GM19025 (cell line): ENCODE results near the gene DLEU7.

Experiments used
- ATAC-seq: cut with Tn5 transposase; IDR thresholded peaks from one replicate; pipeline ENCODE4 v1.9.1; 2021; ENCODE audit warnings: mild to moderate bottlenecking, low read depth, moderate library complexity; ENCODE audit not compliant: unreplicated experiment

DLEU7 gene

GRCh38 chr13:50843257-50844083, at the start of gene DLEU7:
Gene DLEU7, minus strand, starts transcription at chr13:50843692. Its CDS starts 46 bp downstream, at chr13:50843646.
- ATAC-seq: no peak

DNA sequence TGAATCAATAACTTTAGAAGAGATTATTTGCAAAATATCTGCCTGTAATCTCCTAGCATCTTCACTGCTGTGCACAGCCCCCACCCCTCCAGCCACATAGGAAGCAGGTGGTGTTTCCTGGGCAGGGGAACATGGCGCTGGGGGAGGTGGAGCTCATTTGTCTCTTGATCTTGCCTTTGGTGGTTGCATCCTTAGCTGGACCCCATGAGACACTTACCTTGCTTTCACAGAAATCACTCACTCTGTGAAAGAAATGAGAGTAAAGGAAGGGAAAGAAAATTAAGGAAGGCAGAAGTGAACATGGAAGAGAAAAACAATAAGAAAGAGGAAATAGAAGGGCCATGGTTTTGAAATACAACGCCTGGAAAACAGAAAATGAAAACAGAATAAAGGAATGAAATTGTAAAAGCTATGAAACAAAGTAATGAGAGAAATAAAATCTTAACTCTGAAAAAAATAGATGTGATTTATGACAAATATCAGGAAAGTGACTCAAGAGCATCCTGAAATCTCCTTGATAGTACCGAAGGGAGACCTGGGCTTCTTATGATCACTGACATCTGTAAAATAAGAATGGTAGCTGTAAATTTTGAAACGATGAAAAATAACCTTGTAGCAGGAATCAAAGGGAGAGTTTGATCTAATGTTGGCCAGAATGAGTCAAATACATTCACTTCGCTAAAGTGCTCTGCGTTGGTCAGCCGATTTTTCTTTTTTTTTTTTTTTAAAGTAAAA, 48.9 kb upstream of the DLEU7 start:
- ATAC-seq: no peak

DNA sequence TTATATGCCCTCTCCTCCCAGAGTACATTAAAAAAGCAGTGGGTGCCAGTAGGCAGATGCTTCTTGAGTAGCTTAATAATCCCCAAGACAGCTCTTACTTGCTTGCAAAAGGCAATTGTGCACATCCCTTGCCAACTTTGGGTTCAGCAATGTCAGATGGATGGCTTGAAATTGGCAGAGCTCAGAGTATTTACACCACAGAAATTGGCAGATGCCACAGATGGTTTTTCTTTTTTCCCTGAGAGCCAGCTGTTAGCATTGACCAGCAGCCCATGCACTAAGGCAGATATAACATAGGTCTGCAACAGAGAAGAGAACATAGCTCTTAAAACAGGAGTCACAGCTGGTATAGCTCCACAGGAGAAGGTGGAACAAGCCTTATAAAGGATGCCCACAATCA, 47.7 kb upstream of the DLEU7 start:
- ATAC-seq: no peak

- ATAC-seq: no peak
Observed at GRCh38 chr13:50889317-50889716, 45.8 kb upstream of the DLEU7 start.

DNA sequence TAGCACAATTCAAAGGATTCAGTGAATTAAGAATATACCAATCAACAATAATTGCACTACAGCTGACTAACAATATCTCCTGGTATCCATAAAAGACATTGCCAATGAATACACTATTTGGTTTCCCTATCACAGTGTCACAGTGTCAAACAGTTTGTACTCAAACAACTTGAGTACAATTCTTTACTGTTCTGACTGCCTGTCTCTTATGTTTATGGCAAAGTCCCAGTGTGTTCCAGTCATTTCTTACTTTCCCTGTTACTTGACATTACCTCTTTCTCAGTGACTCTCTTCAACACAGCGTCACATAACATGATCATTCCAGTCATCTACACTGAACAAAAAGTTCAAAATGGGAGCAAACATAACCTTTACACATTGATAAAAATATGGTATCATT, 44.9 kb upstream of the DLEU7 start:
- ATAC-seq: no peak

DNA sequence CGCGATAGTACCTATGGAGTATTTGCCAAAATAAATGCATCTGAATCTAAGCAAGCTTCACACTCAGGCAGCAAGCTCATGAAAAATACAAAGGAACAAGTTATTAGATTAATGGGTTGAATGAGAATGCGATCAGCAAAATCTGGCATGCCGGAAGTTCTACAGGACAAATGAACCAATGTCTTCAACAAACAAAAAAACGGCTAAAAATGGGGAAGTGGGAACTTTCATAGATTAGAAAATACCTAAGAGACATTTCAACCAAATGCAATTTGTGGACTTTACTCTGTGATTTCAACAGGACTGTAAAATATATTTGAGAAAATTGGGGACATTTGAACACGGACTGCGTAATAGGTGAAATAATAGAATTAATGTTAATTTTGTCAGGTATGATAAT, 43.7 kb upstream of the DLEU7 start:
- ATAC-seq: no peak

GRCh38 chr13:50884265-50884664, 40.8 kb upstream of the DLEU7 start:
- ATAC-seq: no peak

DNA sequence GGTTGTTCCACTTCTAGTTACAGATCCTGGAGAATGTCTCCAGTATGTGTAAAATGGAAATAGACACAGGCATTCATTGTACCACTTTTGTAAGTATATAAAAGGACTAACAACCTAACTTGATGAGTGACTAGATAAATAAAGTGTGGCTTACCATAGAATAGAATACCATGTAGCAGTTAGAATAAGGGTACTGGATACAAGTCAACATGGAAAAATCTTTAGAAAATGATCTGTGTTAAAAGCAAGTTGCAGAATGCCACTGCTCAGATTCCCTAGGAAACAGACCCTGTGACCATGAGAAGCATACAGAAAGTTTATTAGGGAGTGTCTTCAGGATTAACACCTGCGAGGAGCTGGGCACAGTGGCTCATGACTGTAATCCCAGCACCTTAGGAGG, 40.2 kb upstream of the DLEU7 start:
- ATAC-seq: no peak

DNA sequence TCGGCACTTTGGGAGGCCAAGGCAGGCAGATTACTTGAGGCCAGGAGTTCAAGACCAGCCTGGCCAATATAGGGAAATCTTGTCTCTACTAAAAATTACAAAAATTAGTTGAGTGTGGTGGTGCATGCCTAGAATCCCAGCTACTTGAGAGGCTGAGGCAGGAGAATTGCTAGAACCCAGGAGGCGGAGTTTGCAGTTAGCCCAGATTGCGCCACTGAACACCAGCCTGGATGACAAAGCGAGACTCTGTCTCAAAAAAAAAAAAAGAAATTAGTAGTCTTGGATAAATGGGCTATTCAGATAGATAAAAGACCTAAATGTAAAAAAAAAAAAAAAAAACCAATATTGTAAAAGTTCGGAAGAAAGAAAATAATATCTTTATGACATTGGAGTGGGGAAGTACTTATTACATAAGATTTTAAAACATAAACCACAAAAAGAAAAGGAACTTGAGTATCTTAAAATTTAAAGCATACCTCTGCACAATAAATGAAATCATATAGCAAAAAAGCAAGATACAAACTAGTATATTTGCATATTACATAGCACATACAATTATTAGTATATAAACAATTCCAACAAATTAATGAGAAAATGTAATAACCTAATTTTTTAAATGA, 39.4 kb upstream of the DLEU7 start:
- no peak for ATAC-seq

DNA sequence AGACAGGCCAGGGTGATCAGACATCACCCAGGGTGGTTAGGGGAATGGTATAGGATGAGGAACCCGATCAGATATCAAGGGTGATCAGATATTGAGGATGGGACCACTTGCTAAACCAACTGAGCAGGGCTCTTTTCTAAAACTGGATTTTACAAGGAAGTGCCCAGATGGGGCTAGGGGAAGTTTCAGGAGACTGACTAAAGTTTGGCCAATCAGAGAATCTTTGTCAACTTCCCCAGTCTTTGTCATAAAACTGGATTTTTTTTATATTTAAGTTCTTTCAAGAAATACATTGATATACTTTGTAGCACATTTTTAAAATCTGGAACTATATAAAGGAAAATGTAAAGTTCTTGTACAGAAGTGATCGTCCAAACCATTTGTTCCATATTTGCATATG, 30.5 kb upstream of the DLEU7 start:
- ATAC-seq: no peak

GRCh38 chr13:50873467-50873866, 30.0 kb upstream of the DLEU7 start:
- ATAC-seq: no peak

DNA sequence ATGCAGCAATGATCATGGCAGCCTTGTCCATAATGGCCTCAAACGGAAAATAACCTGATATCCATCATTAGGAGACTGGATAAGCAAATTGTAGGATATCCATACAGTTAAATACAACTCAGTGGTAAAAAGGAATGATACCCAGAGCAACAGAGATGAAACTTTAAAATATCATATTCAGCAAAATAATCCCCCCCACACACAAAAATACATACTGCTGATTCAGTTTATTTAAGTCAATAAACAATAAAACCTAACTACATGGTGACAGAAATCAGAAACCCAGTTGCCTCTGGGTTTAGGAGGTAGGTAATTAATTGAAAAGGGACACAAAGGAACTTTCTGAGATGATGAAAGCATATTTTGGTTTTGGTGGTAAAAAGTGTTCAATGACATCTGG, 27.9 kb upstream of the DLEU7 start:
- ATAC-seq: no peak

GRCh38 chr13:50867637-50867945, 24.1 kb upstream of the DLEU7 start:
- ATAC-seq: no peak

DNA sequence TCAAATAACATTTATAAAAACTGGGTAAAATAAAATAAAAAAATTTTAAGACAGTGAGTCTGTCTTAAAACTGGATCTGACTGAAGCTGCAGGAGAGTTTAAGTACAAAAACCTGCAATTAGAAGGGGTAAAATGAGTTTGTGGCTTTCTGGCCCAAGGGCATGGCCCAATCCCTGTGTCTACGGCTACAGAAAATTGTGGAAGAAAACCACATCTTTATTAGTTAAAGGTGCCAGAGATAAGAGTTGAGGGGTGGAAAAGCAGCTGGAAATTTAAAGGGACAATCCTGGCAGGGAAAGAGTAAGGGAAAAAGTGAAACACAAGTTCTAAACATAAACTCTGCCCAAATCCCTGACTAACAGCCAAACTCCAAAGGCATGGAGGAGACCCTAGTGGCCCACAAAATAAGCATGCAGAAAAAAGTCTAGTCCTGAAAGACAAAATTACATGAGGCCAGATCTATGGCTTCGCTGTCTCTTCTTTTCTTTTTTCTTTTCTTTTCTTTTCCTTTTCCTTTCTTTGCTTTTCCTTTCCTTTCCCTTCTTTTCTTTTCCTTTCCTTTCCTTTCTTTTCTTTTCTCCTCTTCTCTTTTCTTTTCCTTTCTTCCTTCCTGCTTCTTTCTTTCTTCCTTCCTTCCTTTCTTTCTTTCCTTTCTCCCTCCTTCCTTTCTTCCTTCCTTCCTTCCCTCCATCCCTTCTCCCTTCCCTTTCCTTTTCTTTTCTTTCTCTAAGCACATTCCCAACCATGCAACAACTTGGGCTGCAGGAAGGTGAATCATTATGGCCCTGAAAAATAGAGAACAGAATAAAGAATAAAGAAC, 23.5 kb upstream of the DLEU7 start:
- no peak for ATAC-seq

GRCh38 chr13:50864492-50864891, 21.0 kb upstream of the DLEU7 start:
- no peak for ATAC-seq

DNA sequence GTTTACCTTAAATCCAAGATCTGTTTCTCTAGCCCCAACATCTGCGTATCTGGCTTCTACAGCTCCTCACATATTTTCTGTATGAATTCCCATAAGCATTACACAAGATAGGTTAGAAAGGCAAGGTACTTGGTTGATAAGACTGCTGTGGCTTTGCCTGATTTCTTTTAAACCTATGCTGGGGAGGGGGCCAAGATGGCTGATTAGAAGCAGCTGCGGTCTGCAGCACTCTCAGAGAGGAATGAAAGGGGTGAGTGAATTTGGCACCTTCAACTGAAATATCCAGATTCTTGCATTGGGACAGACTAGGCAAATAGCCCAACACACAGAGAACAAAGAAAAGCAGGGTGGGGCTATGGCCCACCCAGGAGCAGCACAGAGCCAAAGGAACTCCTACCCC, 12.2 kb upstream of the DLEU7 start:
- ATAC-seq: no peak

- ATAC-seq: no peak
Observed at GRCh38 chr13:50850445-50850844, 7.0 kb upstream of the DLEU7 start.

- ATAC-seq: no peak
Observed at GRCh38 chr13:50847501-50847900, 4.0 kb upstream of the DLEU7 start.

DNA sequence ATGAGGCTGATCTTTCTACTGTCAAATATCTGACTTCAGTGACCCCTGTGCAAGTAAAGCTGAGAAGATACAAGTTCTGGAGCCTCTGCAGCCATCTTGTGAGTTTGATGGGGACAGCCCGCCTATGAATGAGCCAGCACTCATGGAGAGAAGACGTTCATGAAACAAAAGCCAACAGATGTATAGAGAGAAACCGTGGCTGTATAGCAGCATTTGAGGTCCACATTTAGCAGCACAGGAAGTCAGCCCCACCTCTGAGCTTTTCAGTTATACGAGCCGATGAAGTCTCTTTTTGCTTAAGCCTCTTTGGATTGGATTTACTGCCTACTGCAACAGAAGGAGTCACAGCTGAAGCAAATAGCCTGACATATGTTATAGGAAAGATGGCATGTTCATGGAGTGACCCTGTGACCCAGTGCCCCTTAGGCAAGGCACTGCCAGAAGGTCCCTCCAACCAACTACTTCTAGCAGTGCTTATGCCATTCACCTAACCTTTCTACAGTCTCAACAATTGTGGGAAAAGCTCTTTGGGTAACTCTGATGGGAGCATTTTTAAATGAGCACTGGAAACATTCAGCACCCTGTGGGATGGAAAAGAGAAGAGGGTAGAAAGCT, 3.5 kb upstream of the DLEU7 start:
- ATAC-seq: no peak

- no peak for ATAC-seq
Observed at GRCh38 chr13:50845211-50845610, 1.7 kb upstream of the DLEU7 start.
